Effector CD8-positive, alpha-beta T cell (primary cell): ENCODE data around the gene GLIPR1L1.
"Not testable (repeated sequence)": the region's sequence is repeated elsewhere in the genome, so short reads cannot be mapped to it uniquely, and the experiment has no call there.

Experiments used
- DNase-seq: peaks from one replicate; lab custom pipeline; 2025; lab: John Stamatoyannopoulos, UW
- total RNA-seq, 4 experiments: gene quantifications; one replicate each; lab custom pipeline; 2026; lab: John Stamatoyannopoulos, UW

GLIPR1L1 gene, protein sequence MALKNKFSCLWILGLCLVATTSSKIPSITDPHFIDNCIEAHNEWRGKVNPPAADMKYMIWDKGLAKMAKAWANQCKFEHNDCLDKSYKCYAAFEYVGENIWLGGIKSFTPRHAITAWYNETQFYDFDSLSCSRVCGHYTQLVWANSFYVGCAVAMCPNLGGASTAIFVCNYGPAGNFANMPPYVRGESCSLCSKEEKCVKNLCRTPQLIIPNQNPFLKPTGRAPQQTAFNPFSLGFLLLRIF
- total RNA-seq = 0 reads per million in 4 experiments

DNA sequence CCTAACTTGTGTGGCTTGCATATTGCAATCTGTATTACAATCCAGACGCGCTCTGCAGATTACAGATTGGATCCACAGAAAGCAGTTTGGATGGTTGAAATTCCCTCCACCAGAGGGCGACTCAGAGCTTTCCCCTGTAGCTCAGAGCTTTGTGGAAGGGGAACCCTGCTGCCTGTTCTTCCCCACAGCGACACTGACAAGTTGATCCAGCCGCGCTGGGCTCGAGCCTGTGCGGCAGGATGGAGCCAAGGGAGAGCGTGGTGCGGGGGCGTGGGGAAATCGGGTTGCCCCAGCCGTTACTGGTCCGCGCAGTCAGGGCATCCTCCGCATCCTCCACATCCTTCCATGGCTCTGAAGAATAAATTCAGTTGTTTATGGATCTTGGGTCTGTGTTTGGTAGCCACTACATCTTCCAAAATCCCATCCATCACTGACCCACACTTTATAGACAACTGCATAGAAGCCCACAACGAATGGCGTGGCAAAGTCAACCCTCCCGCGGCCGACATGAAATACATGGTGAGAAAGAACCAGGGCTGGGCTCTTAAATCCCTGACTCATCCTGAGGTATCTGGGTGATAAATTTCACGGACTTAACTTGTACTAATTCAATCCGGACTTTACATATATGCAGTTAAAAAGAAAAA lies at the start of gene GLIPR1L1:
GLIPR1L1 (plus strand) TSS at position 287 of the 647 bp plus-strand sequence; CDS start at position 346, 59 bp downstream.
- peak; percentile 59 for DNase-seq

DNA sequence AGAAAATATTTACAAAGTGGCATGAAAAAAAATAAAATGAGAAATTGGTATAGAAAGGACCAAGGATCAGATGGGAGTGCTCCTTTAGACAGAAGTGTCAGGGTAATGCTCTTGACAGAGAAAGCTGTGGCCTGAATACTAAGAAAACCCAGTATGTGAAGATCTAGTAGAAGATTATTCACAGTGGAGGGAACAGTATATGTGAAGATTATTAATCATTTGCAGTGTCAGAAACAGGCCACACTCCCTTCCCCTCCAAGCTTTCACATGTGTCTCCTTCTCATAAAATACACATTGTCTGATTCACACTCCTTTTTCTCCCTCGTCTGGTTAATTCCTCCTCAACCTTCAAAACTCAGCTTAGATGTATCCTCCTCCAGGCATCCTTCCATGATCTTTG lies 45.6 kb upstream of the GLIPR1L1 start:
- no peak for DNase-seq

DNA sequence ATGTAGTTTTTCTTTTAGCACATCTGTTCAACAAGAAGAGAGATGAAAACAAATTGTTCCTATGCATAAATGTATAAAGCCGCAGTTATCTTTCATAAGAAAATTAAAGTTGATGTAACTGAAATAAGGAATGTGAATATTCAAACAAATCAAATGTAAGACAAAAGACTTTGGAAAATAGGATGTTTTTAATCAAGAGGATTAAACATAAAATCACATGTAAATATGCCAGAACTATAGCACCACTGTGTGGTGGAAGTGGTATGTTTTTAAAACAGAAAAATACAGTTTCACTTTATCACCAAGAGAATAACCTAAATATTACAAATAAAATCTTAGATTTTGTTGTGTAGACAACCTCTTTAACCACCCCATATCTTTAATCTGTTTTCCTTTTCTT lies 44.7 kb upstream of the GLIPR1L1 start:
- no peak for DNase-seq

DNA sequence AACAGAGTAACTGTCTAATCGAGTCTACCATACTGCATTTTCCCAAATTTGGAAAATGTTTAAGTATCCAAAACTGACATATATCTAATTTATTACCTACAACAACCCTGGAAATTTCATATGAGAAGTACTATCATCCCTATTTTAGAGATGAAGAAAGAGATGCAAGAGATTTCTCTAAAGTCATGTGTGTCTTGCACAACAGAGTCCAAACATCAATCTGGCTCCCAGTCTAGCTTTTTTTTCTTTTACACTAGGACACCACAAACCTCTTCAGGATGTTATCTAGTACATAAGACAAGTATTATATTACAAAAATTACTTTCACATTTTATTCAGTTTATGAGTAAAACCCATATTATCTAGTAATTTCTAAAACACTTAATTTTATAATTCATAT lies 43.5 kb upstream of the GLIPR1L1 start:
- no peak for DNase-seq

DNA sequence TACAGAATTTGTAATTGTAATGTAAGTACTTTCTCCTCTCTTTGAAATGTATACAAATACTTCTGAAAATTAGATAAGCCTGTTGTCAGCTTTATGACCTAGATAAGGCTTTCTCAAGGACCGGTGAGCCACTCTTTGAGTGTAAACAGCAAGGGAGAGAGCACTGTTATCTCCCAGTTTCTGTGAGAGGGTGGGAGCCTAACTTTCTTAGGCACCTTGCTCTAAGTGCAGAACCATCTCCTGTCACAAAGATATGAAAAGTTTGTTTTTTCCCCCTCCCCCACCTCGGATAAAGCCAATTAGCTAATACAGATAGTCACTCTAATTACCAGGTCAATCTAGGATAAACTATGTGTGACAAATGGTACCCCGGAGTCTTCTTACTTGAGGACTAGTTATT lies 40.1 kb upstream of the GLIPR1L1 start:
- DNase-seq = no peak

DNA sequence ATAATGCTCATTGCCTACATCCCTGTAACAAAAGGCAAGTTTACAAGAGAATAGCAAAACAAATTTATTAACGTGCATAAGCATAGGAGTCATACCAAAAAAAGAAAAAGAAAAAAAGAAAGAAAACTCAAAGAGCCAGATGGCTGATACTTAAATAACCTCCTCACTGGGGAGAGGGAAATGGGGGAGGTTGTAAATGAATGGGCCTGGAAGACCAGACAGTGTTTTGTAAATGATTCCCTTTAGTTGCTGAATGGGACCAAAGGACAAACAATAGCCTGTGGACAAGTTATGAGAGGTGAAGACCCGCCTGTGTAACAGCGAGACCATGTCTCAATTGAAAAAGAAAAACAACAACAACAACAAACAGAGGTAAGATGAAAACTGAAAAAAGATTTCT lies 39.7 kb upstream of the GLIPR1L1 start:
- DNase-seq = no peak

DNA sequence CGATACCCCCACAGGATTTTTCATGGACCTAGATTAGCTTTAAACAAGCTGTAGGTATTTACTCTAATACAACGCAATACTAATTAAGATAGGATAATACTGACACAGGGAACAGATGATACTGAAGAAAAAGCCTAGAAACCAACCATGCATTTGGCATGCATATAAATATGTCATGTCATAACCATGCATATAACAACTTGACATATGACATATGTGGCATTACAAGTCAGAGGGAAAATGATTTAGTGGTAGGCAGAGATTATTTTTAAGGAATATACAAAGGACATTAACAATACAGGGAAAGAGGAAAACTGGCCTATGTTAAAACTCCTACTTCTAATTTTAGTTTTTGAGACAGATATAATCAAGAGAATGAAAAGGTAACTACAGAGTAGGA lies 32.2 kb upstream of the GLIPR1L1 start:
- DNase-seq = no peak

DNA sequence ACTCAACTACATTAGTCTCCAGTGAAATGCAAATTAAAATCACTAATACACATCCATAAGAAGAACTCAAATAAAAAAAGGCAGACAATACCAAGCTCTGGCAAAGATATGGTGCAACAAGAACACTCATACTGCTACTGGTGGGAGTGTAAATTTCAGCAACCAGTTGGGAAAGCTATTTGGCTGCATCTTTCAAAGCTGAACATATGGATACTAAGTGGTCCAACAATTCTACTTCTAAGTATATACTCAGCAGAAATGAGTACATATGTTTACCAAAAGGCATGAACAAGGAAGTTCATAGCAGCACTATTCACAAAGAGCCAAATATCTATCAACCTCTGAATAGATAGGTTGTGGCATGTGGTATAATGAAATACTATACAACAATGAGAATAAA lies 31.7 kb upstream of the GLIPR1L1 start:
- no peak for DNase-seq

DNA sequence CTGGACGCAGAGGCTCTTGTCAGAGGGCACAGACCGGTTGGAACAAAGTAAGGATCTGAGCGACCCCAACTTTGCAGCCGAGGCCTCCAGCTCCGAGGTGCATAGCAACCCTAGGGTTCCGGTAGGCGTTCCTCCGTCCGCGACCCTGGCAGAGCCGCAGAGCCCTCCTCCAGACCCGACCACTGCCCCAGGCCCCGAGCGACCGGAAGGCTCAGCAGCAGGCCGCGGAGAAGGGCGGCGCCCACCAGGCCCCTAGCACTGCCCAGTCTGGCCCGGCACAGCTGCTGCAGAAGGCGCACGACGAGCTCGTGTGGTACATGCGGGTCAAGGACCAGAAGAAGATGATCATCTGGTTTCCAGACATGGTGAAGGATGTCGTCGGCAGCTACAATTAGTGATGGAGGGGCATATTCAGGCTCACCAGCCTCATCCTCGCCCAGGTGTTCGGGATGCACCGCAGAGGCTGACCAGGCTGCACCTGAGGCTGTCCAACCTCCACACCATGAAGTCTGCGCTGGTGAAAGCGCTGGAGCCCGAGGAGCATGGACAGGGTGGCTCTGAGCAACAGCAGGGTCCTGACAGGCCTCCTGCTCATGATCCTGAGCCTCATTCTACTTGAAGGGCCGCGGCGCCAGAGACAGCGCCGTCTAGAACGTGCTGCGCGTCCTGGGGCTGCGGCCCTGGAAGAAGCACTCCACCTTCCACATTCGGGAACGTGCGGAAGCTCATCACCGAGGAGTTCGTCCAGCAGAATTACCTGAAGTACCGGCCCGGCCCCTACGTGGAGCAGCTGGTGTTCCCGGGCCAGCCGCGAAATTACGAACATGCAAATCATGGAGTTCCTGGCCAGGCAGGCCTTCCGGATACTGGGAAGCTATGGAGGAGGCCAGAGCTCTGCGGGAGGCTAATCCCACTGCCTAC lies 28.8 kb upstream of the GLIPR1L1 start:
- DNase-seq = no peak

DNA sequence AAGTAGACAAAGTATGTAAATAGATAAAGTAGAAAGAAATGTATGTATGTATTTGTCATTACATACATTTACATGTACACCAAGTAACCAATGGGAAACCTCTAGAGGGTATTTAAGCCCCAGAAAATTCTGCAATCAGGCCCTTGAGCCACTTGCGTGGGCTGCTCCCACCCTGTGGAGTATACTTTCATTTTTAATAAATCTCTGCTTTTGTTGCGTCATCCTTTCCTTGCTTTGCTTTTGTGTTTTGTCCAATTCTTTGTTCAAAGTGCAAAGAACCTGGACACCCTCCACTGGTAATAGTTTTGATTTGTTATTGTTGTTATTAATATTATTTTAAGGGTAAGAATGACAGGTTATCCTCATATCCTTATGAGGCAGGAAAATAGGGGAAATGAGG lies 26.2 kb upstream of the GLIPR1L1 start:
- DNase-seq = no peak

DNA sequence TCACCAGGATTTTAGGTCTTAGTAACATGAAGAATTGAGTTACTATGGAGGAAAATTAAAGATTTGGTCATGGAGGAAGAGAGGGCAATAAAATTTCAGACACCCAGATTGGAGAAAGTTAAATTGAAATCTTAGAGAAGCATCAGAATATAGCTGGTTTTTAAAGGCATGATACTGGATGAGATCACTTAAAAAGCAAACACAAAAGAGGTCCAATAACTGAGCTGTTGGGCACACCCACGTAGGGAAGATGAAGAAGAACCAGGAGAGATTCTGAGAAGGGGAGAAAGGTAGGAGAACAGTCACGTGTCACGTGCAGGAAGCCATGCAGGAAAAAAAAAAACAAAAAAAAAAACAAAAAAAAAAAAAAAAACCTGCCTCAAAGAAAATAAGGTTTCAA lies 23.1 kb upstream of the GLIPR1L1 start:
- DNase-seq = no peak

DNA sequence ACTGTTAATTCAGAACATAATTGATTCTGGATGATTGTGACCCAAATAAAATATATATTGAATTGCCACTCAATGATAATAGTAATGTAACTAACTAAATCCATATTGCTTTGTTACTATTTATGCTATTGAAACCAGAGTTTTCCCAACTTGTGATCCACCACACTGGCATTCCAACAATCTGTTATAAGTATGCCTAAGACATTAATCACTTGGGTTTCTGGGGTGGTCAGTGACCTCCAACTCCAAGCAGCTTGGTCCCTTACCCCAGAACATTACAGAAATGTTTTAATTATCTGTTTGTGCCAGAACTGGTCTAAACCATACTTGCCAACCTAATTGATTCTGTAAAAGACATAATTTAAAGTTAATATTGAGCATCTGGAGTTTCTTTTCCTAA lies 19.0 kb upstream of the GLIPR1L1 start:
- no peak for DNase-seq

DNA sequence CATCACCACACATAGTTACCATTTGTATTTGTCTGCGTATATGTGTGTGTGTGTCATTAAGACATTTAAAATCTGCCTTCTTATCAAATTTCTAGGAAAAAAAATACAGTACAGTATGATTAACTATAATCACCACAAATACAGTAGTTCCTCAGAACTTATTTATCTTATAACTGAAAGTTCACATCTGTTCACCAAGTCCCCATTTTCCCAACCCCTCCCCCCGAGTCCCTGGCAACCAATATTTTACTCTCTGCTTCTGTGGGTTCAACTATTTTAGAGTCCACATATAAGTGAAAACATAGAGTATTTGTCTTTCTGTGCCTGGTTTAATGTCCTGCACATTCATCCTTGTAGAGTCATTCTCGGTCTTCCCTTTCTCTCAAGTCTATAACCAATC lies 16.7 kb upstream of the GLIPR1L1 start:
- DNase-seq = no peak

DNA sequence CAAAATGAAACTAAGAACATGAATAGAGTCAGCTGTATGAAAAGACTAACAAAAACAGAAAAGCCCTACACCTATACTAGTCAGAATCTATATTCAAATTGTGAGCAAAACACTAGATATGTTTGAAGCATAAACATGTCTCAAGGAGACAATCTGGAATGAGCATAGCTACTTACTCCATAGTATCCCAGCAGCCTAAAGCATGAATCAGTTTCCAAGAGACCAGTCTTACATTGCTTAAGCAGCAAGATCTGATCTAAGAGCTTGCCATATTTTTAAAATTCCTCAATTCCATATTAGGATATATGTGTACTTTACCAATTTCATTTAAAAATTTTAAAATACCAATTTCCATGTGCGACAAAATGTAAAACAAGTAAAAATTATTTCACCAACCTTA lies 12.0 kb upstream of the GLIPR1L1 start:
- no peak for DNase-seq

DNA sequence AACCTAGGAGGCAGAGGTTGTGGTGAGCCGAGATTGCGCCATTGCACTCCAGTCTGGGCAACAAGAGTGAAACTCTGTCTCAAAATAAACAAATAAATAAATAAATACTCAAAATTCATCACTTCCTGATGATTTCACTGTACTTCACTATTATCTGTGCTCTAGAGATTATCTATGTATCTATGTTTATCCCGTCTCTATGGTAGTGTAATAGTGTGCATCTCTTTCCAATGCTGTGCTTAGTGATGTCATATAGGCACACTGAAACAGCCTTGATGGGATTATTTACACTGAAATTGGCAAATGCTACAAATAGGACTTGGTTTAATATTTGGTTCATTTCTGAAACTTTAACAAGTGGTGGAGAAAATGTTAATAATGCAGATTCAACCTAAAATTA lies 10.8 kb upstream of the GLIPR1L1 start:
- DNase-seq = no peak

DNA sequence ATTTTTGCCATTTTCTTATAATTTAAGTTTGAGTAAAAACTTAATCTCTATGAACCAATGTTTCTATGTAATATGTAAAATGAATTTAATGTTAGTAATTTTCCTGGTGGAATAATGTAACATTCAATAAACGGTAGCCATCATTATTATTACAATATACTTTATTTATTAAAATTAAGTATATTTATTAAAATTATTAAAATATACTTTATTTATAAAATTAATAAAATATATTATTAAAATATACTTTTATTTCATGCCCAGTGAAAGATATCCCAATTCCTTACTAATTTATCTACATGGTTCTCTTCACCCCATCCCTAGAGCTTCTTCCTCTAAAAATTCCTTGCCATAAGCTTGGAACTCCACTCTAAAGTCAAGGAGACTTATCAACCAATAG lies 6.8 kb upstream of the GLIPR1L1 start:
- no peak for DNase-seq

DNA sequence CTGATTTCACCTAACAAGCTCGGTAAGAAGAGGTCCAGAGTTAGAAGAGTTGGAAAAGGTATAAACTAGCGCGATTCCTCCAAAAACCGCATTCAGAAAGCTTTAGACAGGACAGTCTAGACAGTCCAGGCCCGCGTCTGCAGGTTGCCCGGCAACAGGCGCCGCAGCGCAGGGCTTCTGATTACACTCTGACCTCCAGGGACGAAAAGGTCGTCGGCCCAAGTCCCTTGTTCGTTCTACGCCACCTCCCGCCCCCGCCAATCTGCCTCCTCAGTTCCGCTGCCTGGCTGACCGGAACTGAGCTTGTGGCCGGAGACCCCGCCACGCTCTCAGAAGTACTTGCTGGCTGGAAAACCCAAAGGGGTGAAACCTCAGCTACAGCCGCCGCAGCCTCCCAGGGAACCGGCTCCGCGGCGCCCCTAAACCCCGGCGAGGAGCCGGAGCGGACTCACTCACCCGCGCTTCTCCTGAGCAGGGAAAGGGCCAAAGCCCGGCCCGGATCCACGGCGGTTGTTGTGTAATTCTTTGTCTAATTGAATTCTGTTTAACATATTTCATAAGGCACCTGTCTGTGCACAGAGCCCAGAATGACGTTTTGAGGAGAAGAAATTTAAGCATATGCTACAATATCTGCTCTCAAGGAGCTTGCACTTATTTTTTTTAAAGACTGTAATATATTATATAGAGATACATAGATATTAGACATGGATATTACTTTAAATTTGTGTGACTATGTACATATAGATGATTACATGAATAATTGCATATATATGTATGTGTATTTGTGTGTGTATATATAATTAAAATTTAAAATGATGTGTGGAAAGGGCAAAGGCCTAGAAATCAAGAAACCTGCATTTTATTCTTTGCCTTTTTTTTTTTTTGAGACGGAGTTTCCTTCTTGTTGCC lies 4.3 kb upstream of the GLIPR1L1 start, which contains the start of gene CAPS2:
CAPS2 (minus strand) TSS at position 407 of the 909 bp plus-strand sequence. CDS start 3,826 bp downstream, outside the sequence.
- peak; percentile 13 for DNase-seq

DNA sequence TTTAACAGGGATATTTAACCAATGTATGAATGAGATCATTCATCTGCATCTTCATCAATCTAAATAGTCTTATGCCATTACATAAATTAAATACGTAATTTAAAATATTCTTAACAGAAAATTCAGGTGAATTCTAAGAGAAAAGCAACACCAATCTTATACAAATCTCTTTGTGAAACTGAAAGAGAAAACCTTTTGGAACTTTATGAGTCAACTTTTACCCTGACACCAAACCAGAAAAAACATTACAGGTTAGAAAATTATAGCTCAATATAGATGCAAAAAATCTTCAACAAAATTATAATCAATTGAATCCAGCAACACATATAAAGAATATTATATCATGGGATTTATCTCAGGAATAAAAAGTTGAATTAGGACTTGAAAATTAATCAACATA lies 3.4 kb downstream of the GLIPR1L1 start:
- no peak for DNase-seq

DNA sequence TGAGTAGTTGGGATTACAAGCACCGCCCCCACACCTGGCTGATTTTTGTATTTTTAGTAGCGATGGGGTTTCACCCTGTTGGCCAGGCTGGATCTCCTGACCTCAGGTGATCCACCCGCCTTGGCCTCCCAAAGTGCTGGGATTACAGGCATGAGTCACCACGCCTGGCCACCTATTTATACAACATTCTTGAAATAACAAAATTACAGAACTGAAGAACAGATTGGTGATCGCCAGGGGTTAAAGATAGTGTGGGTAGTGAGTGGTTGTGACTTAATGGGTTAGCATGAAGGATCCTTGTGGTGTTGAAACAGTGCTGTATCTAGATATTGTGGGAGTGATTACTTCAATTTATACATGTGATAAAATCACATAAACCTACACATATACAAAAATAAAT lies 7.4 kb downstream of the GLIPR1L1 start:
- DNase-seq = no peak

DNA sequence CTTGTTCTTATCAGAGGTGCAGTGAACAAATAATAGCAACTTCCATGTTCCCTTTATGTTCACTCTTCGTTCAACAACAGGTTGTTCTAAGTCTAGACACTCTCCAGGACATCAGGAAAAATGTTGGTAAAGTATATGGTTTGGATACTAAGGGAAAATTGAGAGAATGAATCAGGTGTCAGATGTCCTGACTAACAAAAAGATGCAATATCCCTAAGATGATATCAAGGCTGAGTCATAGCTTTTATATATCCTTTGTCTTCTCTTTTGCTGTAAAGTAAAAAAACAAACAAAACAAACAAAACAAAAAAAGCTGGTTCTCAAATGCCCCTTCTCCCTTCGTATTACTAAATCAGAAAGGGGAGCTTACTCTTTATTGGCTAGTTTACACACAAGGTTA lies 11.1 kb downstream of the GLIPR1L1 start:
- no peak for DNase-seq

DNA sequence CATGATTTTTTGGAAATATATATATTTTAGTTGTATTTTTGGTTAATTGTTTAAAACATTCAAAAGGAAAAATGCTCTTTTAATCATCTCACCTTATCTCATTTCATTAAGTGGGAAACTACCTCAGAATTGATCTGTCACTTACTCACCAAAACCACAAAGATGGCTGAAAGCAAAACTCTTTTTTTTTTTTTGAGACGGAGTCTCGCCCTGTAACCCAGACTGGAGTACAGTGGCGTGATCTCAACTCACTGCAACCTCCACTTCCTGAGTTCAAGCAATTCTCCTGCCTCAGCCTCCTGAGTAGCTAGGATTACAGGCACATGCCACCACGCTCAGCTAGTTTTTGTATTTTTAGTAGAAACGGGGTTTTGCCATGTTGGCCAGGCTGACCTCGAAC lies 11.7 kb downstream of the GLIPR1L1 start:
- DNase-seq = not testable (repeated sequence)

DNA sequence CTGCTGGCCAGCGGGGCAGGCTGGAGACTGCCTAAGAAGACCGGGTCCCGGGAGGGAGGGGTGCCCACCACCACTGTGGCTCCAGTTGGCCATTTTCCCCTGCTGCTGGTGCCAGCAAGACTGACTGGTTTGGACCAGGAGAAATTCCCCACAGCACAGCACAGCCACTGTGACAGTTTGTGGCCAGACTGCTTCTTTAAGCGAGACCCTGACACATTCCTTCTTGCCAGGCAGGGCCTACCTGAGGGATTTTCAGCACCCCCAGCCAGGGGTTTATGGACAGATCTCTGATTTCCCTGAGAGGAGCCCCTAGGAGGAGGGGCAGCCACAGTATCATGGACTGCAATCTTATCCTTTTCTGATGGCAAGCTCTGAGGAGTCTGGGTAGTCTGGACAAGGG lies 15.5 kb downstream of the GLIPR1L1 start:
- DNase-seq = no peak
